Activated CD8-positive, alpha-beta memory T cell treated with anti-CD3 and anti-CD28 coated beads, Interleukin-2, amount 10 ng/mL, durations not matched to agents 7 days and 5 days (primary cell): ENCODE results near the gene ORM1. TPM values are rescaled to one million over a fixed set of nuclear protein-coding genes. Genes with fewer than 3 reads are reported as not detected.

ENCODE experiments used
- ATAC-seq: fragments of 150-1000 bp; cut with Tn5 transposase; one replicate; pipeline ENCODE4 v1.10.0; 2021; ENCODE audit warnings: moderate library complexity
- CTCF ChIA-PET: fragments of 350-600 bp; sonication (Branson Sonifier 250); formaldehyde crosslinking; loops from one replicate; lab custom pipeline; 2021; ENCODE audit warnings: antibody characterized with exemption; lab: Charles Lee
- DNase-seq: peaks from one replicate; pipeline ENCODE4 v3.0.0-alpha.2; 2020
- H3K27ac Mint-ChIP-seq: one replicate; pipeline ENCODE4 v1.8.0; 2021; ENCODE audit warnings: mild to moderate bottlenecking, mixed read lengths
- H3K27me3 Mint-ChIP-seq: one replicate; pipeline ENCODE4 v1.8.0; 2021; ENCODE audit warnings: mixed read lengths
- H3K36me3 Mint-ChIP-seq: one replicate; pipeline ENCODE4 v1.8.0; 2021; ENCODE audit warnings: mild to moderate bottlenecking, mixed read lengths
- H3K4me1 Mint-ChIP-seq: one replicate; pipeline ENCODE4 v1.8.0; 2021; ENCODE audit warnings: mixed read lengths
- H3K4me3 Mint-ChIP-seq: one replicate; pipeline ENCODE4 v1.8.0; 2021; ENCODE audit warnings: mild to moderate bottlenecking, moderate library complexity, mixed read lengths
- H3K9me3 Mint-ChIP-seq: one replicate; pipeline ENCODE4 v1.8.0; 2022; ENCODE audit warnings: low read depth, mixed read lengths
- total RNA-seq, 2 experiments: library from RNA; stranded (reverse); gene quantifications; one replicate each; pipeline ENCODE4 v1.2.3, GENCODE V29; 2021

Gene ORM1
- total RNA-seq, 2 experiments from 2014 or later, result not detected

- peaks cover 94% of the 10 kb centered on the region for H3K4me1 Mint-ChIP-seq
- CTCF ChIA-PET, result interaction anchor here (0.9 to 4.4 kb wide), 7 partner anchors 11 to 38 kb away, joined by 3 to 71 read pairs (median 4); partner anchors contain the start of gene AKNA
- H3K27ac Mint-ChIP-seq, result peak overlapping the region; percentile 93
- H3K27me3 Mint-ChIP-seq, result no peaks in the 10 kb centered on the region
- ATAC-seq, result no peak
- DNase-seq, result no peak
- peaks cover 79% of the 10 kb centered on the region for H3K36me3 Mint-ChIP-seq
- peak overlapping the region; percentile 12 for H3K4me3 Mint-ChIP-seq
- no peaks in the 10 kb centered on the region for H3K9me3 Mint-ChIP-seq
These were observed 51.2 kb downstream of the ORM1 start for GRCh38 chr9:114373960-114374730.

DNA sequence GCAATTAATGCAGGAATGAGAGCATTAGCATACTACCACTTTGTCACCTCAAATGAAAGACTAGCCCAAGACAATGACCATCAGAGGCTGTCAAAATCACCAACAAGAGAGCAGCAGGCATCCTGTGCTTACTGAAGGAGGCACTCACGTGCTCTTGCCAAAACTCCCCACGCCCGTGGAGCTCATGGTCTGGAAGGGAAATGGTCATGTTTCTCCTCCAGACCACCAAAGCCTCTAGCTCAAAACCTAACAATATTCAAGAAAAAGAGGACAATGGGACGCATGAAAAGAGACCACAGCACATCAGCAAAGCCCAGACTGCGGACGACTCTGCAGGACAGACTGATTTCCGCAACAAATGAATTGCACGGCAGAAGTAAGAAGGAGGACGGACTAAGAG is 52.0 kb downstream of the ORM1 start:
- no peaks in the 10 kb centered on the region for H3K27me3 Mint-ChIP-seq
- DNase-seq (no peak), ATAC-seq (no peak)
- H3K27ac Mint-ChIP-seq, result peak overlapping the region; percentile 93
- H3K9me3 Mint-ChIP-seq, result no peaks in the 10 kb centered on the region
- H3K36me3 Mint-ChIP-seq, result peaks cover 77% of the 10 kb centered on the region
- CTCF ChIA-PET, result interaction anchor here (1.0 to 1.1 kb wide), 2 partner anchors 10 to 13 kb away, joined by 4 to 11 read pairs; partner anchors contain the start of gene AKNA
- peaks cover 94% of the 10 kb centered on the region for H3K4me1 Mint-ChIP-seq
- peak overlapping the region; percentile 8 for H3K4me3 Mint-ChIP-seq

- H3K4me3 Mint-ChIP-seq, result peak overlapping the region; percentile 8
- peak overlapping the region; percentile 93 for H3K27ac Mint-ChIP-seq
- H3K9me3 Mint-ChIP-seq, result no peaks in the 10 kb centered on the region
- DNase-seq (no peak), ATAC-seq (no peak)
- peaks cover 93% of the 10 kb centered on the region for H3K4me1 Mint-ChIP-seq
- no peaks in the 10 kb centered on the region for H3K27me3 Mint-ChIP-seq
- peaks cover 76% of the 10 kb centered on the region for H3K36me3 Mint-ChIP-seq
- CTCF ChIA-PET, result interaction anchor here (1.0 to 1.5 kb wide), 3 partner anchors 9 to 12 kb away, joined by 4 to 11 read pairs (median 7); partner anchors contain the start of gene AKNA
These were observed 52.7 kb downstream of the ORM1 start for GRCh38 chr9:114375386-114376175.

Other genes starting within 250 kb of the ORM1 start
- not detected for gene AMBP, start 244.8 kb upstream of the ORM1 start, total RNA-seq
- gene KIF12, start 223.8 kb upstream of the ORM1 start, total RNA-seq, result not detected
- under 1 TPM; 0.15 to 0.30 TPM for gene COL27A1, start 167.6 kb upstream of the ORM1 start, total RNA-seq
- not detected for gene ORM2, start 6.8 kb downstream of the ORM1 start, total RNA-seq
- gene AKNA, start 64.9 kb downstream of the ORM1 start, total RNA-seq, result 100 to 1,000 TPM; 432 to 500 TPM
- 10 to 100 TPM in 1 of 2 experiments, 1 to 10 TPM in 1; 6.5 to 12.4 TPM for gene WHRN, start 182.4 kb downstream of the ORM1 start, total RNA-seq